Esophagus squamous epithelium (tissue), 5 donors: Measurements from ENCODE around the gene CLSTN1. TPM values are rescaled to one million over a fixed set of nuclear protein-coding genes. Genes with fewer than 3 reads are reported as not detected.

ENCODE experiments used
- DNase-seq: peaks from one replicate; lab custom pipeline; 2025; lab: John Stamatoyannopoulos, UW
- H3K27ac ChIP-seq, 4 donors: fragments of 200-600 bp; sonication (generic); one replicate each; pipeline ENCODE4 v1.5.1; 2016 to 2019; ENCODE audit warnings: mild to moderate bottlenecking in 1 of 4
- H3K27me3 ChIP-seq, 4 donors: fragments of 200-600 bp; sonication (generic); 1 replicate in 3 of 4; 2 replicates in 1 of 4; pipeline versions ENCODE4 v1.5.1 to v1.6.0; 2017 to 2021; ENCODE audit warnings: antibody characterized with exemption in 1 of 4
- H3K36me3 ChIP-seq, 3 donors: fragments of 200-600 bp; sonication (generic); one replicate each; pipeline ENCODE4 v1.5.1; 2016 to 2019
- H3K4me1 ChIP-seq, 3 donors: fragments of 200-600 bp; sonication (generic); one replicate each; pipeline ENCODE4 v1.5.1; 2017 to 2019
- H3K4me3 ChIP-seq, 4 donors: fragments of 200-600 bp; sonication (generic); 1 replicate in 3 of 4; 2 replicates in 1 of 4; pipeline ENCODE4 v1.5.1; 2016 to 2019; ENCODE audit warnings: mild to moderate bottlenecking in 2 of 4, moderate library complexity in 1 of 4
- H3K9me3 ChIP-seq, 3 donors: fragments of 200-600 bp; sonication (generic); one replicate each; pipeline ENCODE4 v1.5.1; 2016 to 2019
- POLR2A ChIP-seq, 4 donors: fragments of 450-650 bp; IDR thresholded peaks; one replicate each; pipeline ENCODE4 v1.6.1; 2017; ENCODE audit warnings: antibody characterized with exemption in 4 of 4, mild to moderate bottlenecking in 4 of 4, moderate library complexity in 3 of 4
- WGBS, 2 donors: methylation state at CpG; one replicate each; pipeline ENCODE4 v1.1.5; 2018; 5-methylcytosine and 5-hydroxymethylcytosine counted together
- intact Hi-C: fragments of 100-400 bp; cut with DNase I; formaldehyde crosslinking; loops from one replicate; pipeline ENCODE4 v1.15.0; 2022
- total RNA-seq, 4 donors: library from RNA; depleted of rRNA; stranded (reverse); fragments of >200 nt; gene quantifications; one replicate each; pipeline ENCODE4 v1.1.0, GENCODE V29; 2016
- TF ChIP-seq, protein P1 (sequence below), 6 experiments: fragments of 450-650 bp in 4 of 6; fragments of 200-600 bp in 2 of 6; sonication (generic) in 2 of 6; IDR thresholded peaks; one replicate each; pipeline ENCODE4 v1.5.1; 2016 to 2019; ENCODE audit warnings: antibody characterized with exemption in 6 of 6, mild to moderate bottlenecking in 4 of 6, moderate library complexity in 4 of 6
- donor health status: DM: yes; HTN: yes; CAD: no.

Gene CLSTN1
- total RNA-seq, 4 donors from 2014 or later: 57.3 to 68.4 (median 65.3) TPM

DNA sequence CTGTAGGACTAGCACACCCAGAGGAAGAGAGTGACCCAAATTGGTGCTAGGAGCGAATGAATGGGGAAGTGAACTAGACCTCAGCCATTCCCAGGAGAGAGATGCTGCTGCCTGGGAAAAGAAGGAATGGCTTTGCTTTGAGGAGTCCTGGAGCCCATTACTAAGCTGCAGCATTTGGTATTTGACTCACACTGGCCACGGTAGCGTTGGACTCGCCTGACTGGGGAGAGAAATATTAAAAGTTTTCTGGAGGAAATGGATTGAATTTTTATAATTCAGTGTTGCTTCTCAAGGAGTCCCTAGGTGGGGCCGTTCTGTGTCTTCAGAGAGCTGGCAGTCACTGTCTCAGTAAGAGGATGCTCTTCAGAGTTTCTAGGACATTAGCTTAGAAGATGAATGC, 132.1 kb downstream of the CLSTN1 start:
- no peak overlapping the region for H3K27ac ChIP-seq
- intact Hi-C loops: no loop called here
- H3K9me3 ChIP-seq: no peaks in the 10 kb centered on the region
- H3K4me1 ChIP-seq: peaks cover 21 to 49% (median 36%) of the 10 kb centered on the region in 3 donors
- DNase-seq: no peak
- no peak overlapping the region for H3K4me3 ChIP-seq
- H3K36me3 ChIP-seq: peaks cover 0 to 22% (median 0%) of the 10 kb centered on the region in 3 donors
- TF ChIP-seq, protein P1, sequence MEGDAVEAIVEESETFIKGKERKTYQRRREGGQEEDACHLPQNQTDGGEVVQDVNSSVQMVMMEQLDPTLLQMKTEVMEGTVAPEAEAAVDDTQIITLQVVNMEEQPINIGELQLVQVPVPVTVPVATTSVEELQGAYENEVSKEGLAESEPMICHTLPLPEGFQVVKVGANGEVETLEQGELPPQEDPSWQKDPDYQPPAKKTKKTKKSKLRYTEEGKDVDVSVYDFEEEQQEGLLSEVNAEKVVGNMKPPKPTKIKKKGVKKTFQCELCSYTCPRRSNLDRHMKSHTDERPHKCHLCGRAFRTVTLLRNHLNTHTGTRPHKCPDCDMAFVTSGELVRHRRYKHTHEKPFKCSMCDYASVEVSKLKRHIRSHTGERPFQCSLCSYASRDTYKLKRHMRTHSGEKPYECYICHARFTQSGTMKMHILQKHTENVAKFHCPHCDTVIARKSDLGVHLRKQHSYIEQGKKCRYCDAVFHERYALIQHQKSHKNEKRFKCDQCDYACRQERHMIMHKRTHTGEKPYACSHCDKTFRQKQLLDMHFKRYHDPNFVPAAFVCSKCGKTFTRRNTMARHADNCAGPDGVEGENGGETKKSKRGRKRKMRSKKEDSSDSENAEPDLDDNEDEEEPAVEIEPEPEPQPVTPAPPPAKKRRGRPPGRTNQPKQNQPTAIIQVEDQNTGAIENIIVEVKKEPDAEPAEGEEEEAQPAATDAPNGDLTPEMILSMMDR (IDR thresholded peaks at IDR 0.05): no peak
- no peak for TF ChIP-seq POLR2A (IDR thresholded peaks at IDR 0.05)
- WGBS, 2 donors: 71 to 75% methylated on average over 5 of the region's 5 CpGs
- no peaks in the 10 kb centered on the region for H3K27me3 ChIP-seq

DNA sequence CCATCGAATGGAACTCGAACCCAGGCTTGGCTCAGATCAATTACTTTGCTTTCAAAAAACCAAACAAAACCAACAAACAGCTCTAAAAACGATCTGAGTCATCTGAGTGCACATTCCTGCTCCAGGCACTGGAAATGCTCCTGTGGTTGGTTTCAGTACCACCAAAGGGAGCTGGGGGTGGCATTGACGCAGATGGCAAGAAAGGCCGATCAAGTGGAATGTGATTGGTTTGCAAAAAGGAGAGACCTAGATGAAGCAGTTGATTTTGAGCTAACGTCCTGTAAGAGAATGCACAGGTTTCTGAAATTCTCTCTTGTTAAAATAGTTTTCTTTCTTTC, 132.7 kb downstream of the CLSTN1 start:
- H3K9me3 ChIP-seq: no peaks in the 10 kb centered on the region
- H3K27ac ChIP-seq: no peak overlapping the region
- H3K4me3 ChIP-seq: no peak overlapping the region
- DNase-seq: no peak
- peaks cover 0 to 22% (median 0%) of the 10 kb centered on the region in 3 donors for H3K36me3 ChIP-seq
- intact Hi-C loops: no loop called here
- H3K4me1 ChIP-seq: peaks cover 23 to 55% (median 37%) of the 10 kb centered on the region in 3 donors
- TF ChIP-seq POLR2A (IDR thresholded peaks at IDR 0.05): no peak
- TF ChIP-seq, protein P1 (IDR thresholded peaks at IDR 0.05): no peak
- WGBS, 2 donors: 64 to 75% methylated on average over 6 of the region's 6 CpGs
- no peaks in the 10 kb centered on the region for H3K27me3 ChIP-seq

DNA sequence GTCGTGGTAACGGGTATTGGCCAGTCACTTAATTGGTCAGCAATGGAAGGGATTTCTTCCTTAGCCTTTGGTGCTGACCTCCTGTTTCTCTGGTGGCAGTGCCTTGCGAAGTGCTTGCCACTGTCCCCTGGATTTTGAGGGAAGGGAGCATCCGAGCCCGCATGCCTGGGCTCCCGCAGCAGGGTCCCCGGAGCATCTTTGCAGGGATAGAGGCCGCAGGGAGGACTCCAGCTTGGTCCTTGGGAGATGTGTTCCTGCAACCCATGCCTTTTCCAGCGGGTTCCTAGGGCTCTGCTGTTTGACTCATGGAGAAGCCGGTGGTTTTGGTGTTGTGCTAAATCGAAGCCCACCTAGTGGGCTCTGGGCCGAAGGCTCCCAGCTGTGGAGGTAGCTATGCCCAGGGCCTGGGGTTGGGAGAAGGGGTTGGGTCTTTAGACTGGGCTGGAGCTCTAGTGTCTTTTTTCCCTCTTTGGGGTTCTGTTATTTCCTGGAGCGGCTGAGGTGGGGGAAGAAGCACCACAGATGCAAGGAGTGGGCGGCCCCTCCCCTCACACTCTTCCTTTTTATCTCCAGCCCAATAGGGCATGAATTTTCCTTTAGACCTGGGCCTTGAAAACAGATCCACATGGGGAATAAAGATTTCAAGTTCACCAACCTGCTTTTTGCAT, 133.2 kb downstream of the CLSTN1 start:
- H3K4me1 ChIP-seq: peaks cover 23 to 57% (median 37%) of the 10 kb centered on the region in 3 donors
- peak overlapping the region; percentile 69 to 95 (median 80) for H3K4me3 ChIP-seq
- intact Hi-C loops: no loop called here
- TF ChIP-seq POLR2A (IDR thresholded peaks at IDR 0.05): no peak
- TF ChIP-seq, protein P1 (IDR thresholded peaks at IDR 0.05): no peak
- H3K27ac ChIP-seq: peak overlapping the region in 3 of 4 donors; percentile 70 to 85 (median 78)
- 64 to 69% methylated on average over 7 to 14 of the region's 14 CpGs for WGBS, 2 donors
- H3K9me3 ChIP-seq: no peaks in the 10 kb centered on the region
- DNase-seq: no peak
- H3K27me3 ChIP-seq: no peaks in the 10 kb centered on the region
- H3K36me3 ChIP-seq: peaks cover 0 to 22% (median 0%) of the 10 kb centered on the region in 3 donors

DNA sequence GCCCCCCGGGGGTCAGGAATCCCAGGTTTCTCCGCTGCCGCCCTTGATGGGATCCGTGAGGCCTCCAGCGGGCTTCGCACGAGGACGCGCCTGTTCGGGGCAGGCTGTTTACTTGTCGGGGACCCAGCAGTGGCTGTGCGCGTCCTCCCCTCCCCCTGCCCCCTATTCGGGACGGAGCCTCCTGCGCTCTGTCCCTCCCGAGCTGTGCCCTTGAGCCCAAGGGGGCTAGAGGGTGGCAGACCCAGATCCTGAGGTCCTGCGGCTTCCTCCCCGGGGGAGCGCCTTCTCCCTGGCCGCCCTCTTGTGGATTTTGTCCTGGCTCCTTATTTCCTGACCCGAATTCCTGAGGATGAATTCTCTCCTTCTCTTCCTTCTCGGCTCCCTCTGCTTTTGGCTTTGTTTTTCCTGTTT, 133.8 kb downstream of the CLSTN1 start:
- Histone ChIP-seq H3K9me3 (no peaks in the 10 kb centered on the region), H3K27me3 (no peaks in the 10 kb centered on the region), H3K4me1 (peaks cover 23 to 57% (median 37%) of the 10 kb centered on the region in 3 donors), H3K4me3 (peak overlapping the region; percentile 69 to 95 (median 80)), H3K27ac (peak overlapping the region; percentile 70 to 85 (median 76)), H3K36me3 (peaks cover 0 to 22% (median 0%) of the 10 kb centered on the region in 3 donors)
- intact Hi-C loops: no loop called here
- 12 to 17% methylated on average over 6 to 12 of the region's 23 CpGs for WGBS, 2 donors
- DNase-seq: no peak
- TF ChIP-seq, protein P1 (IDR thresholded peaks at IDR 0.05): peak in 2 of 6 experiments; percentile 4 to 13
- no peak for TF ChIP-seq POLR2A (IDR thresholded peaks at IDR 0.05)

DNA sequence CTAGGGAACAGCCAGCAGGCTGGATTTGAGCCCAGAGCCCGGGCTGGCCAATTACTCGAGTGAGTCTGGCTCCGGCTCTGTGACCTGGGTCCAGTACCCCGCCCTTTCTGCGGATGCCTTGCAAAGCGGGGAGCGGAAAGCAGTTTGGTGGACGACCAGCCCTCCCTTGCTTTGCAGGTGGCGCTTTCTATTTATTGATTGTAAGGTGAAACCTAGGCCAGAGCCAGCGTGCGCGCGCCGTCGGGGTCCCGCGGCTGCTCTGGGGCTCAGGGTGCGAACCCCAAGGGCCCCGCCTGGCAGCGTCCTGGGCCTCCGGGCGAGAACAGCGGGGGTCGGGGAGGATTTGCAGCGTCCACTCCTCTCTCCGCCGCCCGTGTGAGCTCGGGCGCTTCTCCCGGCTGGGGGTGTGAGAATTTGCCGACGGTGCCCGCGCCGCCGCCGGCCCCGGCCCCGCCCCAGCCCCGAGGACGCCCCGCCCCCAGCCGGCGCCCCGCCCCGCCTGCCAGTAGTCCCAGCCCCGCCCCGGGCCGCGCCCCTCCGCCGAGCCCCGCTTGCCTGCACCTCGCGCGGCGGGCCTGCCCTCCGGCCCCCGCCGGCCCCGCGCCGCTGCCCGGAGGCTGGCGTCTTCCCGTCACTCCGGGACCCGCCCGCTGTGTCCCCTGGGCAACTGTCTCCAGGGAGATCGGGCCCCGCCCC, 134.6 kb downstream of the CLSTN1 start:
- no peaks in the 10 kb centered on the region for H3K27me3 ChIP-seq
- H3K4me1 ChIP-seq: peaks cover 23 to 57% (median 37%) of the 10 kb centered on the region in 3 donors
- no peak for DNase-seq
- peaks cover 0 to 14% (median 0%) of the 10 kb centered on the region in 3 donors for H3K36me3 ChIP-seq
- 1 to 17% methylated on average over 6 to 19 of the region's 72 CpGs for WGBS, 2 donors
- no peaks in the 10 kb centered on the region for H3K9me3 ChIP-seq
- TF ChIP-seq, protein P1 (IDR thresholded peaks at IDR 0.05): no peak
- peak in 1 of 4 donors; percentile 24 for TF ChIP-seq POLR2A (IDR thresholded peaks at IDR 0.05)
- H3K27ac ChIP-seq: peak overlapping the region; percentile 70 to 85 (median 76)
- H3K4me3 ChIP-seq: peak overlapping the region; percentile 69 to 95 (median 80)
- intact Hi-C loops: no loop called here
